Measurements from ENCODE around the gene FES. TPM values are rescaled to one million over a fixed set of nuclear protein-coding genes. Genes with fewer than 3 reads are reported as not detected.
A peak's percentile ranks its signal among the peaks of the same experiment; 100 is the strongest.

FES gene
- total and polyA plus RNA-seq, 8 donors = 3.9 to 26.5 (median 9.1) TPM

DNA sequence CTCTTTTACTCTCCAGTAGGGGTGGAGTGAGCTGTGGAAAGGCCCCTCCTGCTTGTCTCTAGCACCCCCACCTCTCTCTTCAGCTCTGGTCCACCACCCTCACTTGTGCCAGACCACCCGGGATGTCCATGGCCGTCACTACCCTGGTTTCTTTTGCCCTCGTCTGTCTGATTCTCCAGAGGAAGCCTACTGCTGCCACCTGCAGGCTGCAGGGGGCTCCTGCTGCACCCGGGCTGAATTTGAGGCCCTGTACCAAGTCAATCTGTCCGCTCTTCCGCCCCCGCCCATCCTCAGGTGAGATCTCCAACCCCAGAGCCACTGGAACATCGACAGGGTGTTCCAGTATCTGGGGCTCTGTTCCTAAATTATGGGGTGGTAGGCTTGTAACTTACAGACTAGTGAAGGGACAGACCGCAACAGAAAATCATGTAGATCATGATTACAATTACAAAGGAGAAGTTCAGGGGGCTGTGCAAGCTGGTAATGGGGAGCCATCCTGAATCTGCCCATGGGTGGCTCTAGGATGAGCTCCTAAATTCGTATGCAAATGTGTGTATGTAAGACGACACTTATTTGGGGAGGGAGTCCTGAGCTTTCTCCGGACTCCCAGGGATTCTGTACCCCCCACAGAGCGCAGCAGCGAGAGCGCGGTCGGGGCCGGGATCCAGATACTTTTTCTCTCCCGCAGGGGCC, 50.1 kb downstream of the FES start:
- Histone ChIP-seq H3K27me3 (no peaks in the 10 kb centered on the region), H3K9me3 (no peaks in the 10 kb centered on the region), H3K4me3 (peak overlapping the region; percentile 57 to 79 (median 61)), H3K27ac (peak overlapping the region; percentile 36 to 71 (median 57)), H3K36me3 (peaks cover 0 to 15% (median 5%) of the 10 kb centered on the region in 3 donors), H3K4me1 (peaks cover 0 to 24% (median 14%) of the 10 kb centered on the region in 3 donors)
- TF ChIP-seq, protein P1, sequence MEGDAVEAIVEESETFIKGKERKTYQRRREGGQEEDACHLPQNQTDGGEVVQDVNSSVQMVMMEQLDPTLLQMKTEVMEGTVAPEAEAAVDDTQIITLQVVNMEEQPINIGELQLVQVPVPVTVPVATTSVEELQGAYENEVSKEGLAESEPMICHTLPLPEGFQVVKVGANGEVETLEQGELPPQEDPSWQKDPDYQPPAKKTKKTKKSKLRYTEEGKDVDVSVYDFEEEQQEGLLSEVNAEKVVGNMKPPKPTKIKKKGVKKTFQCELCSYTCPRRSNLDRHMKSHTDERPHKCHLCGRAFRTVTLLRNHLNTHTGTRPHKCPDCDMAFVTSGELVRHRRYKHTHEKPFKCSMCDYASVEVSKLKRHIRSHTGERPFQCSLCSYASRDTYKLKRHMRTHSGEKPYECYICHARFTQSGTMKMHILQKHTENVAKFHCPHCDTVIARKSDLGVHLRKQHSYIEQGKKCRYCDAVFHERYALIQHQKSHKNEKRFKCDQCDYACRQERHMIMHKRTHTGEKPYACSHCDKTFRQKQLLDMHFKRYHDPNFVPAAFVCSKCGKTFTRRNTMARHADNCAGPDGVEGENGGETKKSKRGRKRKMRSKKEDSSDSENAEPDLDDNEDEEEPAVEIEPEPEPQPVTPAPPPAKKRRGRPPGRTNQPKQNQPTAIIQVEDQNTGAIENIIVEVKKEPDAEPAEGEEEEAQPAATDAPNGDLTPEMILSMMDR (IDR thresholded peaks at IDR 0.05) = peak; percentile 78 to 88 (median 86)
- intact Hi-C loops (cut with DNase I) = no loop called here
- FAIRE-seq (no peak), ATAC-seq (peak; percentile 49 to 61 (median 58)), DNase-seq (peak; percentile 81 to 92 (median 90))
- 1% methylated on average over 19 of the region's 19 CpGs for WGBS, 2 donors

DNA sequence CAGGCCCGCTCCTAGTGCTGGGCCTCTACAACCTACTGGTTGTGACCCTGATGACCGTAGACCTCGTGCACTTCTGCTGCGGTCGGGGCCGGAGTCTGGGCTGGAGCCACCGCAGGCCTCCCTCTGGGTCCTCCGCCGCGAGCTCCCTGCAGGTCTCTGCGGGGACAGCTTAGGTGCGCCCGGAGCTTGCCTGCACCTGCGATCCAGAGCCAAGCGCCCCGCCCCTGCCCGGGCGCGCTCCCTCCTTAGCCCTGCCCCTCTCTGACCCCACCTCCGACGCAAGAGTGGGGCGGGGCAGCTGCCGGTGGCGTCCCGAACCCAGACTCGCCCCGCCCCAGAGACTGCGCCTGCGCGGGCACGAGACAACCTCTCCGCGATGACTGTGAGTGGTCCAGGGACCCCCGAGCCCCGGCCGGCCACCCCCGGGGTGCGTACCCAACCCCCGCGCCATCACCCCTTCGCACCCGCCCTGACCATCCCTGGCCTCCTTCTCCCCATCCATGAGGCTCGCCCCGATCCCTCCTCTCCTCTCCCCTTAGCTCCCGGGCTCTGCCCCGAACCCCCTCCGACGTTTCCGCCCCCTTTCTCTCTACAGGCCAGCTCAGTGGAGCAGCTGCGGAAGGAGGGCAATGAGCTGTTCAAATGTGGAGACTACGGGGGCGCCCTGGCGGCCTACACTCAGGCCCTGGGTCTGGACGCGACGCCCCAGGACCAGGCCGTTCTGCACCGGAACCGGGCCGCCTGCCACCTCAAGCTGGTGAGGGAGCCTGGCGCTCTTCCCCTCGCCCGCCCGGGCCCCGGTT, 50.8 kb downstream of the FES start, which contains the start of gene UNC45A:
TSS of gene UNC45A (plus strand) at position 337 of the 803 bp plus-strand sequence. CDS start at position 377, 40 bp downstream.
- peak; percentile 77 to 87 (median 82) for ATAC-seq
- TF ChIP-seq, protein P1 (IDR thresholded peaks at IDR 0.05) = no peak
- WGBS, 2 donors = 0 to 1% methylated on average over 53 to 65 of the region's 65 CpGs
- intact Hi-C loops (cut with DNase I) = no loop called here
- Histone ChIP-seq H3K36me3 (peaks cover 0 to 23% (median 11%) of the 10 kb centered on the region in 3 donors), H3K4me3 (peak within 1 kb of the TSS; percentile 57 to 79 (median 61)), H3K9me3 (no peaks in the 10 kb centered on the region), H3K27ac (peak within 1 kb of the TSS; percentile 36 to 71 (median 57)), H3K4me1 (peaks cover 0 to 24% (median 14%) of the 10 kb centered on the region in 3 donors), H3K27me3 (no peaks in the 10 kb centered on the region)
- no peak for FAIRE-seq
- DNase-seq = peak; percentile 93 to 98 (median 96)

DNA sequence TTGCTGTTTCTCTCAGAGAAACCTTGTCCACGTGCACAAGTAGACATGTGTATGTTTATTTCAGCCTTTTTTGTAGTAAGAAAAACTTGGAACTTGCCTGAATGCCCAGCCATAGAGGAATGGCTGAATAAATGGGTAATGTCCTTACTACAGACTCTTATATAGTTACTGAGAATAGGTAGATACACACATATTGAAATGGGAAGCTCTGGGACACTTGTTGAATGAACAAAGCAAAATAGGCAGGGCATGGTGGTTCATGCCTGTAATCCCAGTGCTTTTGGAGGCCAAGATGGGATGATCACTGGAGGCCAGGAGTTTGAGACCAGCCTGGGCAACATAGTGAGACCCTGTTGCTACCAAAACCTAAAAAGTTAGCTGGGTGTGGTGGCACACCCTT, 52.5 kb downstream of the FES start:
- 49 to 56% methylated on average over 1 of the region's 1 CpG for WGBS, 2 donors
- H3K36me3 ChIP-seq = peaks cover 0 to 39% (median 21%) of the 10 kb centered on the region in 3 donors
- FAIRE-seq (no peak), ATAC-seq (no peak), DNase-seq (no peak)
- H3K9me3 ChIP-seq = no peaks in the 10 kb centered on the region
- H3K27me3 ChIP-seq = no peaks in the 10 kb centered on the region
- H3K27ac ChIP-seq = no peak overlapping the region
- TF ChIP-seq, protein P1 (IDR thresholded peaks at IDR 0.05) = no peak
- peaks cover 0 to 11% (median 4%) of the 10 kb centered on the region in 3 donors for H3K4me1 ChIP-seq
- intact Hi-C loops (cut with DNase I) = no loop called here
- H3K4me3 ChIP-seq = no peak overlapping the region

DNA sequence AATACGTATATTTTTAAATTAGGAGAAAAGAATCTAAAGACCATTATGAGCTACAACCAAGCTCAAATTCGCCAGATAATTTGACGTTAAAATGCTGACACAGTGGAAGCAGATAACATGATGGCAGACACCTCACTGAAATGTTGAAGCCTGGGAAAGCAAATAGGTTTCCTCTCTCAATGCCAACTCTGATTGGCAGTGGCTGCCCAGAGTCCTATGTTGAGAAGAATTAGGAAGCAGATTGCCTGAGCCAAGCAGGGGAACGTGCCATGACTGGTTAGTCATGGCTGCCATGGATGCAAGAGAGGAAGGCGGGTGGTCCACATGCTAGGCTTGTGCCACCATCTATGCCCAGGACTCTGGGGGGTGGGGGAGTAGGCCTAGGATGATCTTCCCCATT, 54.0 kb downstream of the FES start:
- ATAC-seq = no peak
- FAIRE-seq = no peak
- H3K4me3 ChIP-seq = no peak overlapping the region
- H3K27me3 ChIP-seq = no peaks in the 10 kb centered on the region
- no peak overlapping the region for H3K27ac ChIP-seq
- H3K9me3 ChIP-seq = no peaks in the 10 kb centered on the region
- peaks cover 0 to 11% (median 4%) of the 10 kb centered on the region in 3 donors for H3K4me1 ChIP-seq
- peak in 2 of 6 donors; percentile 8 to 19 for DNase-seq
- WGBS, 2 donors = 82 to 84% methylated on average over 5 of the region's 5 CpGs
- peaks cover 0 to 53% (median 32%) of the 10 kb centered on the region in 3 donors for H3K36me3 ChIP-seq
- intact Hi-C loops (cut with DNase I) = no loop called here
- TF ChIP-seq, protein P1 (IDR thresholded peaks at IDR 0.05) = no peak
